Right cardiac atrium (tissue), 5 donors: ENCODE data around the gene SRRT. TPM values are rescaled to one million over a fixed set of nuclear protein-coding genes. Genes with fewer than 3 reads are reported as not detected.
A peak's percentile ranks its signal among the peaks of the same experiment; 100 is the strongest.
"Not testable (repeated sequence)": the region's sequence is repeated elsewhere in the genome, so short reads cannot be mapped to it uniquely, and the experiment has no call there.

Experiments
- ATAC-seq, 2 donors: fragments of 200-7000 bp; cut with Tn5 transposase; one replicate each; pipeline versions ENCODE4 v1.8.0 to v1.9.1; 2020; ENCODE audit warnings: moderate library complexity in 2 of 2, mild to moderate bottlenecking in 1 of 2
- DNase-seq, 3 donors: peaks; one replicate each; pipeline ENCODE4 v3.0.0-alpha.2; 2020
- H3K27ac ChIP-seq: one replicate; pipeline ENCODE4 v1.5.1; 2013; ENCODE audit warnings: mild to moderate bottlenecking, low read length, control low read depth, moderate library complexity
- H3K27me3 ChIP-seq: one replicate; pipeline ENCODE4 v1.6.1; 2013; ENCODE audit not compliant: control insufficient read depth, insufficient read depth
- H3K4me1 ChIP-seq: one replicate; pipeline ENCODE4 v1.6.1; 2013; ENCODE audit warnings: low read length; ENCODE audit not compliant: control insufficient read depth, insufficient read depth
- H3K4me3 ChIP-seq: one replicate; pipeline ENCODE4 v1.5.1; 2013; ENCODE audit warnings: low read length, control low read depth
- H3K9me3 ChIP-seq: one replicate; pipeline ENCODE4 v1.6.1; 2013; ENCODE audit warnings: low read length; ENCODE audit not compliant: control insufficient read depth
- WGBS: extraction: QIAGEN DNeasy Blood & Tissue Kit; methylation state at CpG from one replicate; pipeline ENCODE4 v1.1.7; 2013; 5-methylcytosine and 5-hydroxymethylcytosine counted together
- intact Hi-C, 4 donors: fragments of 100-400 bp; cut with DNase I; formaldehyde crosslinking; loops; one replicate each; pipeline versions ENCODE4 v1.11.0 to v1.14.0; 2022 to 2023
- polyA plus RNA-seq: library from polyadenylated mRNA; stranded (reverse); fragments of 200-250 nt; gene quantifications from one replicate; pipeline ENCODE4 v1.2.3, GENCODE V29; 2013
- total RNA-seq, 4 donors: library from RNA; stranded (reverse); fragmentation: NEBNext Ultra II Directional; extraction: Animal tissue kit (Norgen Biotek cat#: 25700); gene quantifications; one replicate each; pipeline ENCODE4 v1.2.1, GENCODE V29; 2021
- donor health status: healthy with polysubstance abuse.
- donor health status: DM: no; HTN: yes; CAD: no.
- donor health status: DM: no; HTN: no; CAD: no.
- donor health status: DM: no; HTN: yes; CAD: no; lungs with severe emphysema.
- donor health status: DM: yes; HTN: yes; CAD: no.

The SRRT gene
- total and polyA plus RNA-seq, 5 donors, result 45.8 to 88.0 (median 80.0) TPM

DNA sequence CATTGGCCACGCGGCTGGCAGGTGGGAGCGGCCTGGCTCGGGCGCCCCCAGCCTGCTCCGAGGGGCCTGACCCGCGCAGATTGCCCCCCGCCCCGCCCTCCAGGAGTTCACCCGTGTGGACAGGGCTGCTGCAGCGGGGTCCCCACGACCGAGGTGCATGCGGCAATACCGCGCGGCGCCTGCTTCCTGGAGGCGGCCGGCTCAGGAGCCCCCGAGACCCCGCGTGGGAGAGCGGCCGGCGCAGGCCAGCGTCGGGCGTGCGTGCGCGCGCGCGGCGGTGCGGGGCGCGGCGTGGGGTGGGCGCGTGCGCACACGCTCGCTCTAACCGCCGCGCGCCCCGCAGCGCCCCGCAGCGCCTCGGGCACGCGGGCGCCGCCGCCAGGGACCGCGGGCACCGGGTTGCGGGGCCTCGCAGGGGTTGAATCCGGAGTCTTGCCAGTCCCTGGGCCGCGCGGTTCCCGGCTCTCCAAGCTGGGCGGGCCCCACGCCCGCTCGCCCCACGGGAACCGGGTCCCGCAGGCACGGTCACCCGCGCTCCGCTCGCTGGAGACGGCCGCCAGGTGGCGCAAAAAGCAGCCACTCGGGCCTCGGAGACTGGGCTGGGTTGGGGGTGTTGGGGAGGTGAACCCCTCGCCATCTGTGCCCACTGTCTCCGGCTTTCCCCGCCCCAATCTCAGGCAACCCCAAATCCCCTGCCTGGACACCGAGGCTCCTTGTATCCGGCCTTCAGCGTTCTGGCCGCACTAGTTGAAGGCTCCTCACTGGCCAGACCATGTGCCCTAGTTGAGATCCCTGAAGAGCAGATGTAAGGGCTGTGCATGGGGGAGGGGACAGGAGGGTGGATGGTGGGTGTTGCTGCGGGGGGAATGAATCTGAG, 22.1 kb downstream of the SRRT start:
- Histone ChIP-seq H3K9me3 (no peaks in the 10 kb centered on the region), H3K4me3 (peak overlapping the region; percentile 29), H3K4me1 (no peaks in the 10 kb centered on the region), H3K27ac (no peak overlapping the region), H3K27me3 (no peaks in the 10 kb centered on the region)
- intact Hi-C loops, result loop anchor here (2.0 to 10.0 kb wide), 4 partner anchors 160 to 268 kb away; partner anchors contain the start of gene VGF (in 1 of the 4)
- WGBS, result 2% methylated on average over 95 of the region's 95 CpGs
- DNase-seq, result peak; percentile 71 to 82 (median 79)
- peak; percentile 39 to 40 for ATAC-seq

DNA sequence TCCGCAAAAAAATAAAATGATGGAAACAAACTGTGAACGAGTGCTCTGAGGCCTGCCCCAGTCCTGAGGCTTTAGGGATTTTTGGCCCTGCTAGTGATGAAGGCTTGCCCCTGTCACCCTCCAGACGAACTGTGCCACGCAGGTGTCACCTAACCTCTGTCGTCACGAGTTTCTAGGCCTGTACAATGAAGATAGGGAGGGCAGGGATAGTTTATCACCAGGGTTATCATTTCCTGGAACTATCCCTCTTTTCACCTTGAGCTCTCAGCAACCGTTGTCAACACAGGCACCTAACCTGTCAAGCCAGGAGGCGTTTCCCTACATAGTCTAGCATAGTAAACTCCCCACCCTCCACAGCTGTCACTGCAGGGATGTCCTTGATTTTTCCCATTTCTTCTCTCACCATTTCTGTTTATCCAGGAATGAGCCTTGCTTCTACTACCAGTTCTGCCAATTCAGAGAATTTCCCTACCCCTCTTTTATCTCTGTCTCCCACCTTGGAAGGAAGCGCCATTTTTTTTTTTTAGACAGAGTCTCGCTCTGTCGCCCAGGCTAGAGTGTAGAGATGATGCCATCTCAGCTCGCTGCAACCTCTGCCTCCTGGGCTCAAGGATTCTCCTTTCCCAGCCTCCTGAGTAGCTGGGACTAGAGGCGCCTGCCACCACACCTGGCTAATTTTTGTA, 23.0 kb downstream of the SRRT start:
- ATAC-seq, result no peak
- WGBS, result 60% methylated on average over 13 of the region's 13 CpGs
- H3K27ac ChIP-seq, result no peak overlapping the region

DNA sequence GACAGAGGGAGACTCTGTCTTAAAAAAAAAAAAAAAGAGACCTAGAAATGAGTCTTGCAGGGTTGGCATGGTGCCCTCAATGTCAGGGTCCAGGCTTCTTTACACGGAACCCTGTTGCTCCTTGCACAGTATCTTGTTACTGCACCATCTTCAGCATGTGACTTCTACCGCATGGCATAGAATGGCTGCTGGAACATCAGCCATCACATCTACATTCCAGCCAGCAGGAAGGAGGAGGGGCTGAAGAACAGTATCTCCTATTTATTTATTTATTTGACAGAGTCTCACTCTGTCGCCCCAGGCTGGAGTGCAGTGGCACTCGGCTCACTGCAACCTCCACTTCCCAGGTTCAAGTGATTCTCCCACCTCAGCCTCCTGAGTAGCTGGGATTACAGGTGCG, 24.5 kb downstream of the SRRT start:
- intact Hi-C loops, result loop anchor here in 3 of 4 donors (5.0 to 10.0 kb wide), 3 partner anchors 158 to 265 kb away; partner anchors contain the start of gene VGF (in 1 of the 3)
- ATAC-seq (no peak), DNase-seq (no peak)
- no peaks in the 10 kb centered on the region for H3K27me3 ChIP-seq
- H3K4me3 ChIP-seq, result no peak overlapping the region
- whole genome bisulfite sequencing, result 88% methylated on average over 5 of the region's 5 CpGs
- no peak overlapping the region for H3K27ac ChIP-seq
- H3K4me1 ChIP-seq, result no peaks in the 10 kb centered on the region
- H3K9me3 ChIP-seq, result no peaks in the 10 kb centered on the region

More for the DNA sequence above, 23.0 kb downstream of the SRRT start:
- no peaks in the 10 kb centered on the region for H3K27me3 ChIP-seq
- H3K4me1 ChIP-seq, result no peaks in the 10 kb centered on the region
- no peak for DNase-seq
- H3K4me3 ChIP-seq, result no peak overlapping the region
- intact Hi-C loops, result loop anchor here (2.0 to 10.0 kb wide), 4 partner anchors 159 to 267 kb away; partner anchors contain the start of gene VGF (in 1 of the 4)
- H3K9me3 ChIP-seq, result no peaks in the 10 kb centered on the region

DNA sequence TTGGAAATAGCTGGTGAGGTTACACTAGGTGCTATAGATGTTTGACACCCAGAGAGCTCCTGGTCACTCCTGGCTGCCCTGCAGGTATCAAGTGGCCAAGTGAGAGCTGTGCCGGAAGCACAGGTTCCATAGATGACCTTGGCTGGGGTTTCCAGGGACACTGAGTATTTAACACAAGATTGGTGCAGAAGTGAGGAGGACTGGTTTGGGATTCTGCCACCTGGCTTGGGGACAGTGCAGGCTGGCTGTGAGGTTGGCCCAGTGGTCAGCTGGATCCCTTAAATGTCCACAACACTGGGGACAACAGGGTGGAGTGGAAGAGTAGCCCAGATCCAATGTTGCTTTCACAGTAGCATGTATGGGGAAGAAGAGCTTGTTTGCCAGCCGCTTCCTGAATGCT, 26.1 kb downstream of the SRRT start:
- DNase-seq (no peak), ATAC-seq (no peak)
- Histone ChIP-seq H3K4me1 (no peaks in the 10 kb centered on the region), H3K27ac (no peak overlapping the region), H3K27me3 (no peaks in the 10 kb centered on the region), H3K9me3 (no peaks in the 10 kb centered on the region), H3K4me3 (no peak overlapping the region)
- intact Hi-C loops, result no loop called here
- WGBS, result 84% methylated on average over 2 of the region's 2 CpGs

DNA sequence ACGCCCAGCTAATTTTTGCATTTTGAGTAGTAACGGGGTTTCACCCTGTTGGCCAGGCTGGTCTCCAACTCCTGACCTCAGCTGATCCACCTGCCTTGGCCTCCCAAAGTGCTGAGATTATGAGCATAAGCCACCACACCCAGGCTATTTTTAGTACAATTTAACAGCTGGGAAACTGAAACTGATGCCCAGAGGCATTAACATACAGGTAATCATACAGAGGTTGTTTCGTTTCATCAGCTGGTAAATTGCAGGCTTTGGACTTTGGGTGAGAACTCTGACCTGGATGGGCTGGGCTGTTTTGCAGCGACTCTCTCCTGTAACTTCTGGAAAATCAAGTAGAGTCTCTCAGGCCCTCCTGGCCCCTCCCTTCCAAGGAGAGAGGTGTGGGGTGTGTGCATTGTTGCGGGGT, 27.0 kb downstream of the SRRT start:
- DNase-seq (no peak), ATAC-seq (no peak)
- 73% methylated on average over 5 of the region's 5 CpGs for WGBS
- intact Hi-C loops, result no loop called here
- Histone ChIP-seq H3K4me3 (no peak overlapping the region), H3K27ac (no peak overlapping the region), H3K27me3 (no peaks in the 10 kb centered on the region), H3K4me1 (no peaks in the 10 kb centered on the region), H3K9me3 (no peaks in the 10 kb centered on the region)

DNA sequence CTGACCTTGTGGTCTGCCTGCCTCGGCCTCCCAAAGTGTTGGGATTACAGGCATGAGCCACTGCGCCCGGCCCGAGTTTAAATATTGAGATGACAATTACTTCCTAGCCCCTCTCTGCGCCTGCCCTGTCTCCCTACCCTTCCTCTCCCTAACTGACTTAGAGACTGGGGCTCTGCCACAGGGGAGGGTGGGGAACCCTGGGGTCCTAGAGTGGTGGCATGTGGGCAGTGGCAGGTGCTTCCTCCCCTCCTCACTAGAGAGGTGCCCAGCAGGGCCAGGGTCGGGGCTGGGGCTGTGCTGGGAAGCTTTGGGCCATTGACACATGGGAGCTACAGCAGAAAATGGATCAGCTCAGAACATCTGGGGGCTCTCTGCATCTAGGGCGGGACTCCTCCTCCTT, 27.7 kb downstream of the SRRT start:
- no peaks in the 10 kb centered on the region for H3K4me1 ChIP-seq
- intact Hi-C loops, result no loop called here
- no peak for ATAC-seq
- H3K4me3 ChIP-seq, result no peak overlapping the region
- 84% methylated on average over 7 of the region's 7 CpGs for WGBS
- H3K9me3 ChIP-seq, result no peaks in the 10 kb centered on the region
- H3K27me3 ChIP-seq, result no peaks in the 10 kb centered on the region
- no peak overlapping the region for H3K27ac ChIP-seq
- DNase-seq, result no peak

DNA sequence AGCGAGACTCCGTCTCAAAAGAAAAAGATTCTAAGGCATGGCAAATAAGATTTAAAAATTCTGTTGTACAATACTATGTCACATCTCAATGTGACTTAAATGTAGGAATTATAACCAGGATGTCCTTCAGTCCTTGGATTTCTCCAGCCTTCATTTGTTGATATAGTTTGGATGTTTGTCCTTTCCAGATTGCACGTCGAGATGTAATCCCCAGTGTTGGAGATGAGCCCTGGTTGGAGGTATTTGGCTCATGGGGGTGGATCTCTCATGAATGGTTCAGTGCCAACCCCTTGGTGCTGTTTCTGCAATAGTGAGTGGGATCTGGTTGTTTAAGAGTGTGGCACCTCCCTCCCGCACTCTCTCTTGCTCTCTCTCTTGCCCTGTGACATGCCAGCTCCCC, 33.6 kb downstream of the SRRT start:
- intact Hi-C loops, result no loop called here
- no peak for DNase-seq
- no peak overlapping the region for H3K4me3 ChIP-seq
- 96% methylated on average over 5 of the region's 5 CpGs for WGBS
- H3K27me3 ChIP-seq, result no peaks in the 10 kb centered on the region
- ATAC-seq, result no peak
- no peaks in the 10 kb centered on the region for H3K4me1 ChIP-seq
- H3K27ac ChIP-seq, result no peak overlapping the region
- no peaks in the 10 kb centered on the region for H3K9me3 ChIP-seq

DNA sequence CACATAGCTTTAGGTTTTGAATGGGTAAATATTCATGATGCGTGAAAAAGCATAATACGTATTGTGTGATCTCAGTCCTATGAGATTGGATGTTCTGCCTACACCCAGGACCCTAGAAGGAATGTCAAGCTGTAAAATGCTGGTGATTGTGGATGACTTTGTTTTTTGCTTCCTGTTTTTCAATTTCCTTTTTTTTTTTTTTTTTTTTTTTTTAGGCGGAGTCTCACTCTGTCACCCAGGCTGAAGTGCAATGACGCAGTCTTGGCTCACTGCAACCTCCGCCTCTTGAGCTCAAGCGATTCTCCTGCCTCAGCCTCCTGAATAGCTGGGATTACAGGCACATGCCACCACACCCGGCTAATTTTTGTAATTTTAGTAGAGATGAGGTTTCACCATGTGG, 35.5 kb downstream of the SRRT start:
- H3K4me3 ChIP-seq, ATAC-seq, H3K4me1 ChIP-seq, H3K9me3 ChIP-seq, DNase-seq, H3K27me3 ChIP-seq, H3K27ac ChIP-seq, intact Hi-C loops: not testable (repeated sequence)
- 71% methylated on average over 7 of the region's 7 CpGs for WGBS

DNA sequence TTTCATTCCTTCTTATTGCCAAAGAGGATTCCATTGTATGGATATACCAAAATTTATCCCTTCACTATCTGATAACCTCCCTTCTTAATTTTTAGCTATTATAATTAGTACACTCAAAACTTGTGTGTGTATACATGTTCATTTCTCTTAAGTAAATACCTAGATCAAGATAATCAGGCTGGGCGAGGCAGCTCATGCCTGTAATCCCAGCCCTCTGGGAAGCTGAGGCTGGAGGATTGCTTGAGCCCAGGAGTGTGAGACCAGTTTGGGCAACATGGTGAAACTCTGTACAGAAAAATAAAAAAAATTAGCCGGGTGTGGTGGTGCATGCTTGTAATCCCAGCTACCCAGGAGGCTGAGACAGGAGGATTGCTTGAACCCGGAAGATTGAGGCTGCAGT, 36.6 kb downstream of the SRRT start:
- WGBS, result 88% methylated on average over 3 of the region's 3 CpGs
- DNase-seq, result no peak
- Histone ChIP-seq H3K9me3 (no peaks in the 10 kb centered on the region), H3K4me3 (no peak overlapping the region), H3K27ac (no peak overlapping the region), H3K27me3 (no peaks in the 10 kb centered on the region), H3K4me1 (no peaks in the 10 kb centered on the region)
- intact Hi-C loops, result no loop called here
- no peak for ATAC-seq

DNA sequence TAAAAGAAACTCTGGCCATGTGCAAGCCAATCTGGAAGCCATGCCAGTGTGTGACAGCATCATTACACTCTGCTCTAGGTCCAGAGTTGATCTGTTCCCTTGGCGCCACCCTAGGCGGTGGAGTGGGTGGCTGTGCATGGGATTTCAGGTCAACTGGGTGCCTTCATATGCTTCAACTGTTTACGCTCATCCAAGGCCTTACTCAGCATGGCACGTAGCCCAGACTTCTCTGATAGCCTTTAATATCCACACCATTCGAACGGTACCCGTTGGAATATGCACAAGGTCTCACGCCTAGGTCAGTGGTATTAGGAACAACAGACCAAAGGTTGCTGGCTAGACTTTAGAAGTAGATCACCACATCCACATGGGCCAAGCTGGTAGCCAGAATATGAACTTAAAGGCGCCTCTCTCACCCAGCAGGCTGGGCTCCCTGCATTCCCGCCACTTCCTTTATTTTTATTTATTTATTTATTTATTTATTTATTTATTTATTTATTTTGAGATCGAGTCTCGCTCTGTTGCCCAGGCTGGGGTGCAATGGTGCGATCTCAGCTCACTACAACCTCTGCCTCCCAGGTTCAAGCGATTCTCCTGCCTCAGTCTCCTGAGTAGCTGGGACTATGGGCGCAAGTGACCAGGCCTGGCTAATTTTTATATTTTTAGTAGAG, 39.4 kb downstream of the SRRT start:
- DNase-seq (no peak), ATAC-seq (no peak)
- WGBS, result 84% methylated on average over 15 of the region's 15 CpGs
- no peak overlapping the region for H3K27ac ChIP-seq
- no peaks in the 10 kb centered on the region for H3K27me3 ChIP-seq
- H3K4me1 ChIP-seq, result no peaks in the 10 kb centered on the region
- H3K9me3 ChIP-seq, result no peaks in the 10 kb centered on the region
- H3K4me3 ChIP-seq, result no peak overlapping the region
- intact Hi-C loops, result no loop called here
